DMS114 treated with DMSO at 0.1 percent for 48 hours (cell line): ENCODE measurements around the gene ZNF367.

Experiments used
- DNase-seq: peaks from one replicate; lab custom pipeline; 2025; ENCODE audit not compliant: unreplicated experiment; lab: John Stamatoyannopoulos, UW

The ZNF367 gene

GRCh38 chr9:96437454-96437853 is 19.3 kb upstream of the ZNF367 start:
- DNase-seq: no peak

- no peak for DNase-seq
Observed at GRCh38 chr9:96436456-96437126, 18.4 kb upstream of the ZNF367 start.

DNA sequence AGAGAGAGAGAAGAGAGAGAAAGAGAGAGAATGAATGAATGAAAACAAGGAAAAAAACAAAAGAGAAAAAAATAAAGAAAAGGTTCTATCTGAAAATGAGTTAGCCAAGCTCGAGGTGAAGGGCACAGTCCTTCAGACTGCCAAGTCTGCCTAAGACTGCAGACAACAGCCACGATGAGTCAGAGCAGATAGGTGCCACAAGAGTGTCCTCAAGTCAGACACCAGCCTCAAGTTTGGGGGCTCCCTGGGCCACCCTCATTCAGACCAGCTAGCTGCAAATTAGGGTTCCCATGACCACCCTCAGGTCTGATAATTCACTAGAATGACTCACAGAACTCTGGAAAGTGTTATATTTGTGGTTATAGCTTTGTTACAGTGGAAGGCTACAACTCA is 17.9 kb upstream of the ZNF367 start:
- no peak for DNase-seq

- no peak for DNase-seq
Observed at GRCh38 chr9:96435345-96435744, 17.2 kb upstream of the ZNF367 start.

GRCh38 chr9:96430377-96430776 is 12.2 kb upstream of the ZNF367 start:
- no peak for DNase-seq

DNA sequence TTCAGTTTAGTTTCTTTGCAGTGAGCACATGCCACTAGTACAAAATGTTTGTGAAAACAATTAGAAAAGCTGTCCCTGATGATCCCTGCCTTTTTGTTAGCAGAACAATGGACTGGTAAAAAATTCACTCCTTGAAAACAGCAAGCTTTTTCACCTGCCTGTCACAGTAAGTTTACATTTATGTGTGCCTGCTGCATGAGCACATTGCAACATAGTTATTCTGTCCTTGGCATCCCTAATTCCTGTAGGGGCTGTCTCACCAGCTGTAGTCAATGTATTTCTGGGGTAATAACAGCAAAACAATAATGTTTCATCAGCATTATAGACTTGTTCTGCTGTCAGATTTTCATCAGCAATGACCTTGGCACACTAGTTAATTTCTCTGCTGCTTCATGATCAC is 11.6 kb upstream of the ZNF367 start:
- no peak for DNase-seq

- no peak for DNase-seq
Observed at GRCh38 chr9:96425500-96426169, 7.5 kb upstream of the ZNF367 start.

- DNase-seq: no peak
Observed at GRCh38 chr9:96423985-96424336, 5.8 kb upstream of the ZNF367 start.

DNA sequence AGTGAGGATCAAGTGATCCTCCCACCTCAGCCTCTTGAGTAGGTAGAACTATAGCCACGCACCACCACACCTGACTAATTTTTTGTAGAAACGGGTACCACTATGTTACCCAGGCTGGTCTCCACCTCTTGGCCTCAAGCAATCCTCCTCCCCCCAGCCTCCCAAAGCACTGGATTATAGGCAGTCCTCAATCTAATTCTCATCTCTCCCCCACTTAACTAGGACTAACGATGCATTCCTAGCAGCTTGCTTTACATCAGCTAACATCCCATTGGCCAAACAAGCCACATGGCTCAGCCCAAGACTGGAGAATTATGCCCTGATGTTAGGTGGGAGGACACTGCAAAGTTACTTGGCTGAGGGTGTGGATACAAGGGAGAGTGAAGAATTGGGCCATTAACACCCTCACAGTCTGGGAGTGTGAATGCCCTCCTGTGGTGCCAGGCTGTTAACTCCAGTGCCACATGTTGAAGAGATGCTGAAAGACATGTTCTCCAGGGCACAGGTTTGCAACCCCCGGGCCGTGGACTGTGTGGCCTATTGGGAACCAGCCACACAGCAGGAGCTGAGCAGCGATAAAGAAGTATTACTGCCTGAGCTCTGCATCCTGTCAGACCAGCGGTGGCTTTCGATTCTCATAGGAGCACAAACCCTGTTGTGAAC is 5.3 kb upstream of the ZNF367 start:
- DNase-seq: no peak

DNA sequence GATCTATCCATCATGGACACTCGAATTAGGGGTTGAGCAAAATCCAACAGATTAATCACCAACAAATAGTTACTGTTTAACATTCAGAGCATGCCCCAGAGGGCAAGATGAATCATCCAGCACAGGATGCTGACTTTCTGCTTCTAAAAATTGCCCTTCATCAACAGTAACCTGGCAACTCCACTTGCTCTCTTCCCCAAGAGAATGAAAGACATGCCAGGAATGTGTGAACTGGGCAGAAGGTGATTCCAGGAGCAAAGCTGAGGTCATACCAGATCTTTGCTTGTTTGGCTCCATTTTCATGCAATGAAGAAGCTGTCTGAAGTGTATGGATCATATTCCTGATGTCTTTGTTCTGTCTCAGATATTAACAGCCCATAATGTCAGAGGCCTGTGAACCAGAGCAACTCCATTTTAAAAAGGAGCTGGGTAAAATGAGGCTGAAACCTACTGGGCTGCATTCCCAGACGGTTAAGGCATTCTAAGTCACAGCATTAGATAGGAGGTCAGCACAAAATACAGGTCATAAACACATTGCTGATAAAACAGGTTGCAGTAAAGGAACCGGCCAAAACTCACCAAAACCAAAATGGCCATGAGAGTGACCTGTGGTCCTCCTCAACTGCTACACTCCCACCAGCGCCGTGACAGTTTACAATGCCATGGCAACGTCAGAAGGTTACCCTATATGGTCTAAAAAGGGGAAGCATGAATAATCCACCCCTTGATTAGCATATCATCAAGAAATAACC is 2.5 kb upstream of the ZNF367 start:
- DNase-seq: no peak

DNA sequence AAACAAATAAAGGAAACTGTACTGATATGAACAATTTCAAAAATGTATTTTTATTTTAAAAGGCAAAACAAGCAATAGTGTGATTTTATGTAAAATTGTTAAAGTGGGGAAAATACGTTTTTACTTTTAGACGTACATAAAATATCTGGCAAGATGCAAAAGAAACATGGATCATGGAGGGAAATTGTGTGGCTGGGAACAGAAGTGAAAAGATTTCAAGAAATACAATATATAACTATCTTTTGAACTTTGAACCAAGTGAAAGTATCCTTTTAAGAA is 1.5 kb upstream of the ZNF367 start:
- no peak for DNase-seq

DNA sequence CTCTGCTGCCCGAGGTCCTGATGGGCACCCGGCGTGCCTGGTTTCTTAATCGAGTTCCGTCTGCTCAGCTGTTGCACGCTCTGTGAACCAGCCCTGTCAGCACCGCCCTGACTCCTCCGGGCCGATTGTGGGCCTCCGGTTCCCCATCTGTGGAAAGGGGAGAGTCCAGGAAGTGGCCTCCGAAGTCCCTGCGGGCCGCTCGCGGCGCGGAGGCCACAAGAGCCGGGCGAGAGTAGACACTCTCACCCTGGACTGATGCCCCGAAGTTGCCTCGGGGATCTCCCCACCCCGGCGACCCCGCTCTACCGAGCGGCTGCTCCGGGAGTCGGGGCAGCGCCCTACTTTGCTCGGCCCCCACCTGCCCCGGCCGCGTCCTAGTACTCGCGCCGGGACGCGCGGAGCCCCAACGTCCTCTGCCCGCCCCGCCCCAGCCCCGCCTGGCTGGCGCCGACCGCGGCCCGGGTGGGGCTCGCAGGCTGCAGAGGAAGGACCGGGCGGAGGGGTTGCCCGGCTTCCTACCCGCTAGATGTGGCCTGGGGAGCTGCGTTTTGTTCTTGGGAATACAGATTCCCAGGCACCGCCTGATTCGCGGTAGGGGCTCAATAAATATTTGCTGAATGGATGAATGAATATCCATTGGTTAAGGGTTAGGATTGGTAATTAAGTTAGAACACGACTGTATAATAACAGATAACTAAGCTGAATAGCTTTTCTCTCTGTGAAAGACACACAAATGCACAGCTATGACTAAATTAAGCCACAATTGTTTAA is 935 bp upstream of the ZNF367 start:
- no peak for DNase-seq

DNA sequence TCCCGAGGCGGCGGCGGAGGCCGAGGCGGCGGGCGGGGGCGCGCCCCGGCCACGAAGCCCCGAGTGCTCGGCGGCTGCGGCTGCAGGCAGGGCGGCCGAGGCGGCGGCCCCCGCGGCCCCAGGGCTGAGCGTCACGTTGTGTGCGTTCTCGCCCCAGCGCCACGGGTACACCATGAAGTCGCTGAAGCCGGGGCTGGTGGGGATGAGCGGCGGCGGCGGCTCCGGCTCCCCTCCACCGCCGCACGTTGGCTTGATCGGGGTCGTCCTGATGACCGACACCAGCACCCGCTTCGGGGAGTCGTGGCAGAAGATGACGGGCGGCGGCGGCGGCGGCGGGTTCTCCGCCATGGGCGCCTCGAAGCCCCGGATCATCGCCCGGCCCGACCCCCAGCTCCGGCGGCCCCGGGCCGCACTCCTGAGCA is 498 bp downstream of the ZNF367 start:
- no peak for DNase-seq

DNA sequence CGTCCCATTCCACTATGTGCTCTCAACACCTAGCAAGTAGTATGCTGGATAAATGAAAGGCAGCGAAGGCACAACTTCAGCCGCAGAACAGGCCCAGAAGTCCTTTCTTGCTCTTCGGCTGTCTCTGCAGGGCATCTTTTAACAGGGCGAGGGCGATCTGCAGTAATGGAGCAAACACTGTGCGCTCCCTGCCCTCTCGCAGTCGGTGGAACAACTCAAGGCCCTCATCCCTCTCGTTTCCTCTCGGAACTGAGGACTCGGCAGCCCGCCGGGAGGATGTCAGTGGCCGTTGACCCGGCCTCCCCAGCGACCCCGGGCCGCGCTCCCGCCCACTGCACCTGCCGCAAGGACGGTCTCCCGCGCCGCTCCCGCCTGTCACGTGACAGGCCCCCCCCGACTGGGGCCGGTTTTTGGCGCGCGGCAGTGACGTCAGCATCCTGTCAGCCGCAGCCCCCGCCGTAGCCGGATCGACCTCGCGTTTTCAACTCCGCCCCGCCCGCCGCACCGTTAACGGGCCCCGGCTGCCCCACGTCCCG is 1.1 kb downstream of the ZNF367 start:
- peak; percentile 53 for DNase-seq

GRCh38 chr9:96413302-96414221 is 4.6 kb downstream of the ZNF367 start:
- DNase-seq: no peak

DNA sequence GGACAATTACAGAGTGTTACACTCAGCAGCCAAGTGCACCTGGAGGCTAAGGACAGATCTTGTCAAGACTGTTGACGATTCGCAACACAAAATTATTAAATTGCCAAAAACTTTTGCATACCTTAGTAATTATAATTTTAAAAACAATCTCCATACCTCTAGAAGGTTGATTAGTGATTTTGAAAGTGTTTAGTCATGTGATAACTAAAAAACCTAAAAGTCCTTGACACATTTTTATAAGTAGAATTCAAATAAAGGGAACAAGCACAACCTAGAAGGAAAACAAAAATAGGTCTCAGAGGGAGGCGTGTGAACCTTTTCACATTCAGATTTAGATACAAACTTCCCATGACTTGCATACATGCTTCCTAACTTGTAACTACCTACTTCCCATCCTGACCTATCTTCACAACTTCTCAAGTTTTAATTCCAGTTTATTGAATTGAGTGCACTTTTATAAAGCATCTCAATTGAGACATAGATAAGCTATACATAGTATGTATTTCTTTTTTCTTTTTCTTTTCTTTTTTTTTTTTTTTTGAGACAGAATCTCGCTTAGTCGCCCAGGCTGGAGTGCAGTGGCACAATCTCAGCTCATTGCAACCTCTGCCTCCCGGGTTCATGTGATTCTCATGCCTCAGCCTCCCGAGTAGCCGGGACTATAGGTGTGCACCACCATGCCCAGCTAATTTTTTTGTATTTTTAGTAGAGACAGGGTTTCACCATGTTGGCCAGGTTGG is 5.8 kb downstream of the ZNF367 start:
- no peak for DNase-seq

GRCh38 chr9:96411129-96411838 is 6.9 kb downstream of the ZNF367 start:
- no peak for DNase-seq

DNA sequence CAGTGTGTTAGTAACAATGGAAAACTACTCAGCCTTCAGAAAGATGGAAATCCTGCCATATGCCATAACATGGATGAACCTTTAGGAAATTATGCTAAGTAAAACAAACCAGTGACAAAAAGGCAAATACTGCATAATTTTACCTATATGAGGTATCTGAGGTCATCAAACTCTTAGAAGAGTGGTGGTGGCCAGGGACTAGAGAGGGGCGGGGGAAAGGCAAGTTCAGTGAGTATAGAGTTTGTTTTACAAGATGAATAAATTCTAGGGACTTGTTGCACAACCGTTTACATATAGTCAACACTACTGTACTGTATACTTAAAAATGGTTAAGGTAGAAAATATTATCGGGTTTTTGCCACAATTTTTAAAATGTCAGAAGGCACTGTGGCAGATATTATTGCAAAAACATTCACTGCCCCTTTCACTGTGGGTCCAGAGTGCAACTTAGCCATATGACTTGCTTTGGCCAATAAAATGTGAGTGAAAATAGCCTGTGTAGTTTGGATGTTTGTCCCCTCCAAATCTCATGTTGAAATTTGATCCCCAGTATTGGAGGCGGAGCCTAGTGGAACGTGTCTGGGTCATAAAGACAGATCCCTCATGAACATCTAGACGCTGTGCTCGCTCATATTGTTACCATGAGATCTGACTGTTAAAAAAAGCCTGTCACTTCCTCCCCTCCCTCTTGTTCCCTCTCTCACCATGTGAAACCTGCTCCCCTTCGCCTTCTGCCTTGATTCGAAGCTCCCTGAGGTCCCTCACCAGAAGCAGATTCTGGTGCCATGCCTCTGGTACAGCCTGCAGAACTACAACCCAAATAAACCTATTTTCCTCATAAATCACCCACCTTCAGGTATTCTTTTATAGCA is 9.5 kb downstream of the ZNF367 start:
- DNase-seq: no peak
